Measurements from ENCODE around the gene PIGU. TPM values are rescaled to one million over a fixed set of nuclear protein-coding genes. Genes with fewer than 3 reads are reported as not detected.

The PIGU gene
- total and polyA plus RNA-seq, 2 of the 13 experiments (the other 11 are each of a cell fraction or from before 2014, with no cell fraction given): 45.5 to 231 TPM

- TF ChIP-seq CREB1 (IDR thresholded peaks at IDR 0.05): peak; percentile 67; the same call in 1 of the 2 replicates
- peak; percentile 94 for TF ChIP-seq CREB1 (CRISPR knock-in tag; IDR thresholded peaks at IDR 0.05)
- no peak for TF ChIP-seq ZNF549 (CRISPR knock-in tag; IDR thresholded peaks at IDR 0.05)
- TF ChIP-seq ZNF124 (CRISPR knock-in tag; IDR thresholded peaks at IDR 0.05): peak; percentile 72
- no peak for TF ChIP-seq ZKSCAN1 (IDR thresholded peaks at IDR 0.05; ENCODE audit: low read length)
- TF ChIP-seq ZNF678 (CRISPR knock-in tag; IDR thresholded peaks at IDR 0.05): no peak
- no peak for TF ChIP-seq ZFP36L2 (CRISPR knock-in tag; IDR thresholded peaks at IDR 0.05)
- TF ChIP-seq HHEX (CRISPR knock-in tag; IDR thresholded peaks at IDR 0.05): peak; percentile 74
- TF ChIP-seq SKI (IDR thresholded peaks at IDR 0.05; ENCODE audit: partially characterized antibody): peak; percentile 75
- TF ChIP-seq ZNF746 (CRISPR knock-in tag; IDR thresholded peaks at IDR 0.05): peak; percentile 68; the same call in 1 of the 2 replicates
- TF ChIP-seq HINFP (CRISPR knock-in tag; IDR thresholded peaks at IDR 0.05; ENCODE audit: low read depth): no peak
- no peak for TF ChIP-seq MLXIP (CRISPR knock-in tag; IDR thresholded peaks at IDR 0.05; ENCODE audit: borderline replicate concordance)
- no peak for TF ChIP-seq ZNF496 (CRISPR knock-in tag; IDR thresholded peaks at IDR 0.05; ENCODE audit: insufficient replicate concordance)
- peak; percentile 98 for TF ChIP-seq ERF (CRISPR knock-in tag; IDR thresholded peaks at IDR 0.05)
- no peak for TF ChIP-seq HNRNPH1 (optimal IDR thresholded peaks at IDR 0.05; ENCODE audit: low read depth, low read length)
- TF ChIP-seq ZNF704 (CRISPR knock-in tag; IDR thresholded peaks at IDR 0.05; ENCODE audit: borderline replicate concordance): peak; percentile 53; the same call in 1 of the 2 replicates
- TF ChIP-seq KAT7 (CRISPR knock-in tag; IDR thresholded peaks at IDR 0.05; ENCODE audit: borderline replicate concordance): peak; percentile 77; the same call in 1 of the 2 replicates
- TF ChIP-seq ZSCAN12 (CRISPR knock-in tag; IDR thresholded peaks at IDR 0.05): peak; percentile 86; the same call in 1 of the 2 replicates
- TF ChIP-seq MIER3 (CRISPR knock-in tag; IDR thresholded peaks at IDR 0.05; ENCODE audit: borderline replicate concordance): peak; percentile 98; the same call in 1 of the 2 replicates
- peak; percentile 83 for TF ChIP-seq LCORL (IDR thresholded peaks at IDR 0.05)
- TF ChIP-seq LCORL (CRISPR knock-in tag; IDR thresholded peaks at IDR 0.05): peak; percentile 99
- TF ChIP-seq PBX3 (CRISPR knock-in tag; IDR thresholded peaks at IDR 0.05; ENCODE audit: borderline replicate concordance): no peak
- TF ChIP-seq ISL2 (CRISPR knock-in tag; IDR thresholded peaks at IDR 0.05): peak; percentile 99
- no peak for TF ChIP-seq ADNP (CRISPR knock-in tag; IDR thresholded peaks at IDR 0.05)
Observed at GRCh38 chr20:34621383-34622367, 55.2 kb downstream of the PIGU start (continued).
